Heart right ventricle (tissue), 16 donors: ENCODE measurements around the gene FECH. TPM values are rescaled to one million over a fixed set of nuclear protein-coding genes. Genes with fewer than 3 reads are reported as not detected.

Source experiments
- ATAC-seq, 8 donors: fragments of 200-7000 bp; cut with Tn5 transposase; one replicate each; pipeline ENCODE4 v1.9.1; 2020; ENCODE audit warnings: mild to moderate bottlenecking in 8 of 8, moderate library complexity in 8 of 8, moderate number of reproducible peaks in 1 of 8
- DNase-seq, 2 donors: peaks; one replicate each; pipeline ENCODE4 v3.0.0-alpha.2; 2020
- H3K27ac ChIP-seq, 10 donors: fragments of 200-600 bp; sonication (generic) in 2 of 10; one replicate each; pipeline versions ENCODE4 v1.5.0 to v1.8.0; 2020 to 2022; ENCODE audit warnings: mild to moderate bottlenecking in 3 of 10
- H3K27me3 ChIP-seq, 7 donors: fragments of 200-600 bp; one replicate each; pipeline ENCODE4 v1.8.0; 2021 to 2022; ENCODE audit warnings: mild to moderate bottlenecking in 2 of 7
- H3K36me3 ChIP-seq, 9 donors: fragments of 200-600 bp; sonication (generic) in 1 of 9; one replicate each; pipeline versions ENCODE4 v1.5.0 to v1.8.0; 2020 to 2022; ENCODE audit warnings: mild to moderate bottlenecking in 2 of 9
- H3K4me1 ChIP-seq, 9 donors: fragments of 200-600 bp; sonication (generic) in 1 of 9; one replicate each; pipeline versions ENCODE4 v1.5.0 to v1.8.0; 2020 to 2022; ENCODE audit warnings: mild to moderate bottlenecking in 4 of 9
- H3K4me3 ChIP-seq, 10 donors: fragments of 200-600 bp; sonication (generic) in 2 of 10; one replicate each; pipeline versions ENCODE4 v1.5.0 to v1.8.0; 2020 to 2022; ENCODE audit warnings: mild to moderate bottlenecking in 7 of 10, moderate library complexity in 2 of 10
- H3K9me3 ChIP-seq, 11 donors: fragments of 200-600 bp in 10 of 11; sonication (generic) in 2 of 11; one replicate each; pipeline versions ENCODE4 v1.5.0 to v1.8.0; 2013 to 2022; ENCODE audit warnings: mild to moderate bottlenecking in 2 of 11, control low read depth in 1 of 11, moderate library complexity in 1 of 11
- CTCF ChIP-seq, 9 donors: fragments of 200-600 bp; sonication (generic) in 2 of 9; IDR thresholded peaks; one replicate each; pipeline versions ENCODE4 v1.5.0 to v1.8.0; 2021 to 2022; ENCODE audit warnings: antibody characterized with exemption in 9 of 9, mild to moderate bottlenecking in 5 of 9, moderate library complexity in 1 of 9
- WGBS, 2 donors: extraction: QIAGEN DNeasy Blood & Tissue Kit; methylation state at CpG; one replicate each; pipeline ENCODE4 v1.1.7; 2013; ENCODE audit warnings: inconsistent platforms in 1 of 2; 5-methylcytosine and 5-hydroxymethylcytosine counted together
- intact Hi-C, 10 donors: fragments of 100-400 bp; cut with DNase I; formaldehyde crosslinking; loops; one replicate each; pipeline versions ENCODE4 v1.11.1 to v1.14.2; 2022
- polyA plus RNA-seq, 2 donors: library from polyadenylated mRNA; stranded (reverse); fragments of 200-250 nt; gene quantifications; one replicate each; pipeline ENCODE4 v1.2.3, GENCODE V29; 2013
- total RNA-seq, 10 donors: library from RNA; stranded (reverse); fragmentation: NEBNext Ultra II Directional in 3 of 10; extraction: Animal tissue kit (Norgen Biotek cat#: 25700) in 3 of 10; gene quantifications; one replicate each; pipeline versions ENCODE4 v1.2.1 to v1.2.4, GENCODE V29; 2021 to 2023
- donor health status: Arrhythmogenic right ventricular cardiomyopathy.
- donor health status: ischemic (EF 13 %, LVEDD 7.1; RV severe dilation, severe dysfunction).
- donor health status: healthy with polysubstance abuse.
- donor health status: DM: no; HTN: yes; CAD: no.
- donor health status: DM: no; HTN: no; CAD: no.
- donor health status: ischemic (EF 25% LVEDD 6.9; RV normal size, moderate dysfunction).
- donor health status: ischemic (EF 25% LVEDD 5.7; RV mildly dilated, moderate dysfunction).
- donor health status: healthy.
- donor health status: DM: yes; HTN: yes; CAD: no.
- donor health status: Ischemic cardiomyopathy.
- donor health status: ischemic (EF 35%, LVEDD 5.7; RV mildly dilated, moderate dysfunction).
- donor health status: nonischemic (EF 11% LVEDD 7.7; RV severe dilation, severe dysfunction).
- donor health status: DM: yes; HTN: yes; CAD: no.
- donor health status: PGD.
- donor health status: ischemic (EF 29% LVEDD 5.4; RV normal size, mild dysfunction).
- donor health status: nonischemic (EF 23%, LVEDD 6.1; RV moderate dilation, normal function).

FECH gene
- total and polyA plus RNA-seq, 12 donors = 4.3 to 55.7 (median 37.5) TPM

GRCh38 chr18:57516056-57516455, 70.4 kb downstream of the FECH start:
- no peaks in the 10 kb centered on the region for H3K4me1 ChIP-seq
- DNase-seq (no peak), ATAC-seq (no peak)
- H3K27me3 ChIP-seq = peaks cover 0 to 8% (median 3%) of the 10 kb centered on the region in 7 donors
- WGBS, 2 donors = 62 to 65% methylated on average over 6 of the region's 6 CpGs
- H3K36me3 ChIP-seq = no peaks in the 10 kb centered on the region
- H3K9me3 ChIP-seq = no peaks in the 10 kb centered on the region
- H3K4me3 ChIP-seq = no peak overlapping the region
- H3K27ac ChIP-seq = no peak overlapping the region
- intact Hi-C loops = no loop called here
- no peak for TF ChIP-seq CTCF (IDR thresholded peaks at IDR 0.05)

DNA sequence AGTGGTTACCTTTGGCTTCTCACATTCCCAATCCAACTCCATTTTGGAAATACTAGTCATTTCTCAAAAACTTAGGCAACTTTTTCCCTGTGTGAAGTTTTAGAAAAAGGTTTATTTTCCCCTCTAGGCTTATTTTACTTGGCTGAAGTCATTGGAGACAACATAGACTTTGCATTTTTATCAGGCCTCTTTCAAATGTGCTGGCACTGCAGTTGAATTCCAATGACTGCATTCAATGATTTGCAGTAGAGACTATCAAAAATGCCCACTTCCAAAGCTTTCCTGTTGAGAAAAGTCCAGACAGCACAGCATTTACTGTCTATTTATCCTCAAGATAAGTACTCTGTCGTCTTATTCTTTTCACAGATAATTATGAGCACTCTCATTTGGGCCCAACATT, 81.3 kb downstream of the FECH start:
- DNase-seq (no peak), ATAC-seq (no peak)
- no peaks in the 10 kb centered on the region for H3K36me3 ChIP-seq
- H3K4me1 ChIP-seq = no peaks in the 10 kb centered on the region
- H3K27ac ChIP-seq = no peak overlapping the region
- H3K9me3 ChIP-seq = no peaks in the 10 kb centered on the region
- peaks cover 0 to 14% (median 4%) of the 10 kb centered on the region in 7 donors for H3K27me3 ChIP-seq
- H3K4me3 ChIP-seq = no peak overlapping the region
- no peak for TF ChIP-seq CTCF (IDR thresholded peaks at IDR 0.05)
- intact Hi-C loops = no loop called here
- 39 to 43% methylated on average over 1 of the region's 1 CpG for WGBS, 2 donors

- no peak for DNase-seq
- intact Hi-C loops = no loop called here
- WGBS, 2 donors = 66 to 70% methylated on average over 9 of the region's 9 CpGs
- TF ChIP-seq CTCF (IDR thresholded peaks at IDR 0.05) = no peak
- Histone ChIP-seq H3K27me3 (peaks cover 0 to 6% (median 0%) of the 10 kb centered on the region in 7 donors), H3K27ac (no peak overlapping the region), H3K4me3 (no peak overlapping the region), H3K36me3 (no peaks in the 10 kb centered on the region), H3K9me3 (no peaks in the 10 kb centered on the region), H3K4me1 (peaks cover 0 to 4% (median 0%) of the 10 kb centered on the region in 9 donors)
- no peak for ATAC-seq
Observed at GRCh38 chr18:57502624-57503023, 83.9 kb downstream of the FECH start.

- Histone ChIP-seq H3K9me3 (no peaks in the 10 kb centered on the region), H3K27me3 (no peaks in the 10 kb centered on the region), H3K4me1 (peaks cover 0 to 4% (median 0%) of the 10 kb centered on the region in 9 donors), H3K4me3 (no peak overlapping the region), H3K36me3 (no peaks in the 10 kb centered on the region), H3K27ac (no peak overlapping the region)
- ATAC-seq (no peak), DNase-seq (no peak)
- intact Hi-C loops = no loop called here
- 70% methylated on average over 5 of the region's 5 CpGs for WGBS, 2 donors
- no peak for TF ChIP-seq CTCF (IDR thresholded peaks at IDR 0.05)
Observed at GRCh38 chr18:57498682-57499256, 87.7 kb downstream of the FECH start.

Other genes starting within 250 kb of the FECH start
- gene ST8SIA3, start 234.1 kb downstream of the FECH start, total RNA-seq = not detected
- gene ST8SIA3, start 234.1 kb downstream of the FECH start, polyA plus RNA-seq = not detected
- gene ONECUT2, start 151.3 kb downstream of the FECH start, total RNA-seq = under 1 TPM in 8 of 10 donors, not detected in 2; 0.05 to 0.53 (median 0.16) TPM
- under 1 TPM in 1 of 2 donors, not detected in 1; under 0.01 TPM for gene ONECUT2, start 151.3 kb downstream of the FECH start, polyA plus RNA-seq
- gene NARS1, start 35.1 kb upstream of the FECH start, total RNA-seq = 100 to 1,000 TPM in 9 of 10 donors, 10 to 100 TPM in 1; 86.8 to 155 (median 129) TPM
- 10 to 100 TPM; 62.0 to 86.2 TPM for gene NARS1, start 35.1 kb upstream of the FECH start, polyA plus RNA-seq
- 10 to 100 TPM in 4 of 10 donors, 1 to 10 TPM in 6; 4.1 to 16.5 (median 8.1) TPM for gene ATP8B1, start 216.6 kb upstream of the FECH start, total RNA-seq
- 1 to 10 TPM; 2.7 to 3.7 TPM for gene ATP8B1, start 216.6 kb upstream of the FECH start, polyA plus RNA-seq